ENCODE measurements around the gene OR5A2. TPM values are rescaled to one million over a fixed set of nuclear protein-coding genes. Genes with fewer than 3 reads are reported as not detected.
A peak's percentile ranks its signal among the peaks of the same experiment; 100 is the strongest.

The OR5A2 gene
- total and polyA plus RNA-seq, 2 of the 8 experiments (the other 6 are each of a cell fraction or from before 2014, with no cell fraction given), result not detected

- TF ChIP-seq CTCF (IDR thresholded peaks at IDR 0.05; ENCODE audit: control extremely low read depth in 1 of 3, insufficient read depth in 1 of 3, low read depth in 1 of 3, low read length in 3 of 3) (peak in 2 of 3 experiments; percentile 66 to 84; a peak in 2 of 4 replicates), EP300 (IDR thresholded peaks at IDR 0.05; ENCODE audit: borderline replicate concordance in 1 of 2, low read depth in 2 of 2, low read length in 2 of 2) (no peak)
Measured at GRCh38 chr11:59429924-59430516, 3.8 kb upstream of the OR5A2 start (continued).

Measured in H1 (cell line).